Measurements from ENCODE around the gene GTF2H3.
"Not testable (repeated sequence)": the region's sequence is repeated elsewhere in the genome, so short reads cannot be mapped to it uniquely, and the experiment has no call there.

The GTF2H3 gene

DNA sequence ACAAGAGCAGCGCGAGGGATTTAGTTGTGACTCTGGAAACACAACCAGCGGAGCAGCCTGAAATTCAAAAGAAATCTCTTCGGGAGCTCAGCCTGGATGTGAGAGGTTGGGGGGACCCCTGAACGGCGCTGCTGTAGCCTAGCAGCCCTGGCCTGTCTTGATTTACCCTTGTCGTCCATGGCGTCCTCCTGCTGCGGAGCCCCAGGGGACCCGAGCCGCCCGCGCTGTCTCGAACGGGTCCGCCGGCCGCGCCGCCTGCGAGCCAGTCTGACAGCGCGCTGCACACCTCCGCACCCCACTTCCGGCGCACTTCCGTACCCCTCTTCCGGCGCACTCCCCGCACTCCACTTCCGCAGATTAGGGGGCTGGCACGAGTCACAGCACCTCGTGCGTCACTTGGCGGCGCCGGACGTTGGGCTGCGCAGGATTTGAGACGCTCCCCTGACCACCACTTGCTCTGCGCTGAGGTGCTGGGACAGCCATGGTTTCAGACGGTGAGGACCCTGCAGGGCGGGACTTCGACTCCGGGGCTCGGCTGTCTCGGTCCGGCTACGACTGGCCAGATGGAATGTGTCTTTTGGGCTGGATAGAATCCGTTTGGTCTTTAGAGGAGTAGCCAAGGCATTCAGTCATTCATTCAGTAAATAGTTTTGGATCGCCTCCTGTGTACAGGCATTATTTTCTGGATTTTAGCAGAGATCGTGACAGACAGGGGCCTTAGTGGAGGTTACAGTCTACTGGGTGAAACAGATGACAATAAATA is at the start of gene GTF2H3, which contains the start of gene EIF2B1:
GTF2H3 (plus strand) TSS at position 451 of the 763 bp plus-strand sequence; CDS start at position 482, 31 bp downstream.
EIF2B1 (minus strand) TSS at position 308 of the 763 bp plus-strand sequence; CDS start at position 179, 129 bp downstream.
- Histone ChIP-seq H3K4me1 (ENCODE audit: insufficient read depth, low read length) (peaks cover 5% of the 10 kb centered on the region; the same call in 1 of the 2 replicates), H3K36me3 (ENCODE audit: insufficient read depth, low read length) (peaks cover 23% of the 10 kb centered on the region), H3K9ac (ENCODE audit: low read depth, low read length) (peak within 1 kb of the TSS; percentile 96), H3K9me3 (ENCODE audit: control insufficient read depth, insufficient read depth, low read length) (no peaks in the 10 kb centered on the region)

DNA sequence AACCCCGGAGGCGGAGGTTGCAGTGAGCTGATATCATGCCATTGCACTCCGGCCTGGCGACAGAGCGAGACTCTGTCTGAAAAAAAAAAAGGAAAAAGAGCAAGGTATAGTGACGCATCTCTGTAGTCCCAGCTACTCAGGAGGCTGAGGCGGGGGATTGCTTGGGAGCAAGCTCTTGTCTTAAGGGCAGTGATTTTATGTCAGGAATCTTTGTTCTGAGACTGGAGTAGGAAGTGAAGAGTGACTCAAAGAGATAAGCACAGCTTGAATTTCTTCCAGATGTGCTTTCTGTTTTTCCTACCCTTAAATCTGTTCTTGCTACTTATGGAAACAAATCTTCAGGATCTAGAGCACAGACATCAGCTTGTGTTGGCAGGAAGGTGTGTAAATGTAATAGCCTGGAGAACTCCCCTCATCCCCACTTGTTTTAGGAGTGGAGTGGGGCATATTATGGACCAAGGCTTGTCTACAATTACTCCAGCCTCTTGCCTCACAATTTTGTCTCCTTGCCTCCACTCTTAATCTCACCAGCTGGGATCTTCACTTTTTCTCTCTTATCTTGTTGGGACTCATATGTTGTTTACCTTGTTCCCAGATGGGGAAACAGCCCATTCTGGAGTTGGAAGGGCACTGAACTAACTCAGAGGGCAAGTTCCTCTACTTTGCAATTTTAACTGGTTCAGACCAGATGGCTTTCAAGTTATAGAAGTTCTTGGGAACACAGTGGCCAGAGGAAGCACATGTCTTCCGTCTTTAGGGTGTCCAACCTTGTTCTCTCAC is 41.7 kb upstream of the GTF2H3 start:
- Histone ChIP-seq H3K9ac (ENCODE audit: low read depth, low read length) (no peak overlapping the region), H3K9me3 (ENCODE audit: control insufficient read depth, insufficient read depth, low read length) (no peaks in the 10 kb centered on the region), H3K36me3 (ENCODE audit: insufficient read depth, low read length) (peaks cover 35% of the 10 kb centered on the region), H3K4me1 (ENCODE audit: insufficient read depth, low read length) (no peaks in the 10 kb centered on the region)

DNA sequence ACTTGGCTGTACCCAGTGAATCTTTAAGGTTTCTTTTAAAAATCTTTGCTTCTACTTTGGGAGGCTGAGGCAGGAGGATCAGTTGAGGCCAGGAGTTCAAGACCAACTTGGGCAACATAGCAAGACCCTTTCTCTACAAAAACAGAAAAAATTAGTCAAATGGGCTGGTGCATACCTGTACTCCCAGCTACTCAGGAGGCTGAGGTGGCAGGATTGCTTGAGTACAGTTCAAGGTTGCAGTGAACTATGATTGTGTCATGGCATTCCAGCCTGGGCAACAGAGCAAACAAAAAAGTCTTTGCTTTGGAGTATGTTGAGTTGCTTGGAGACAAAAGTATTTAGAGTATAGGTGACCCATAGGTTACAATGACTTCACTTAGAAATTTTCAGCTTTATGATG is 37.9 kb upstream of the GTF2H3 start:
- H3K9ac ChIP-seq (ENCODE audit: low read depth, low read length): no peak overlapping the region
- H3K9me3 ChIP-seq (ENCODE audit: control insufficient read depth, insufficient read depth, low read length): no peaks in the 10 kb centered on the region
- no peaks in the 10 kb centered on the region for H3K4me1 ChIP-seq (ENCODE audit: insufficient read depth, low read length)
- peaks cover 13% of the 10 kb centered on the region for H3K36me3 ChIP-seq (ENCODE audit: insufficient read depth, low read length)

DNA sequence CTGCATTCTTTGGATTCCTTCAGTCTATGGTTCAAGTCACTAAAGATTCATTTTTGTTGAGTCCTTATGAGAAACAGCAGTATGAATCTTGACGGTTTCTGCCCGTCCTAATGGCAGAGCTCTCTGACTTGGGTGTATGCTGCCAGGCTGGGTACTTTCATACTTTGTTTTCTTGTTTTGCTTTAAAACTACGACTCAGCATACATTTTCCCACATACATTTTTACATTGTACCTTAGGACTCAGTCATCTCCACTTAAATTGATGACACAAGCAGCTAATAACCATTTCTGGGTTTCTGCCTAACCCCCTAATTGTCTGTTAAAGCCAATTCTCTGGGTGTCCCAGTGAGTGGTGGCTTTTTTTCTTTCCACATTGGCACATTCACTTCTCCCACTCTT is 36.5 kb upstream of the GTF2H3 start:
- no peaks in the 10 kb centered on the region for H3K4me1 ChIP-seq (ENCODE audit: insufficient read depth, low read length)
- H3K9me3 ChIP-seq (ENCODE audit: control insufficient read depth, insufficient read depth, low read length): no peaks in the 10 kb centered on the region
- peaks cover 10% of the 10 kb centered on the region for H3K36me3 ChIP-seq (ENCODE audit: insufficient read depth, low read length)
- no peak overlapping the region for H3K9ac ChIP-seq (ENCODE audit: low read depth, low read length)

DNA sequence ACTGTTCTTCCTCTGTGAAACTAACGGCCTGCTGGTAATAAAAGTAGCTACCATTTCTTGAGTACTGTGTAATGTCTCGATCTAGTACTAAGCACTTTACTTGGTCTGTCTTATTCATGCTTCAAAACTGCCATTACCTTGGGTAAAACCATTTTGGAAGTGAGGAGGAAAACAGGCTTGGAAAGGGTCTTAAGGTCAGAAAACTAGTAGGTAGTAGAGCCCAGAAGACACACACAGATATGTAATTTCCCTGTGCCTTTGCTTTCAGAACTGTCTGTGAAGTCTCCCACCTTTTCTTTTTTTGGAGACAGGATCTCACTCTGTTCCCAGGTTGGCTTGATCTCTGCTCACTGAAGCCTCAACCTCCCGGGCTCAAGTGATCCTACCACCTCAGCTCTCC is 35.1 kb upstream of the GTF2H3 start:
- peaks cover 7% of the 10 kb centered on the region for H3K36me3 ChIP-seq (ENCODE audit: insufficient read depth, low read length)
- H3K4me1 ChIP-seq (ENCODE audit: insufficient read depth, low read length): no peaks in the 10 kb centered on the region; the same call in 1 of the 2 replicates
- no peaks in the 10 kb centered on the region for H3K9me3 ChIP-seq (ENCODE audit: control insufficient read depth, insufficient read depth, low read length)
- H3K9ac ChIP-seq (ENCODE audit: low read depth, low read length): no peak overlapping the region

DNA sequence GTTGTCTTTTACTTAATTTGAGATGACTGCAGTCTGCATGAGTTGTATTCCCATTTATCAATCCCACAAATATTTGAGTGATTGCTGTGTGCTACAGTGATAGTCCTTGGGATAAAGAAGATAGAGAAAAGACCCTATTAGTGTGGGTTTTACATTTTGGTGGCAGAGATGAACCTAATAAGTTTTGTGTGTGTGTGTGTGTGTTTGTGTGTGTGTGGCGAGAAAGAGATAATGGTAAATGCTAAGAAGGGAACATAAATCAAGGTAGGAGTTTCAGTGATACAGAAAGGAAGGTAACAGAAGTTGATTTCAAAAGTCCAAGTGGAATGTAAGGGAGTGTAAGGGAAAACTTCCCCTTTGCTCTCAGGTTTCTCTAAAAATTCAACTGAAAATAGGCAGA is 34.3 kb upstream of the GTF2H3 start:
- H3K36me3 ChIP-seq (ENCODE audit: insufficient read depth, low read length): peaks cover 9% of the 10 kb centered on the region
- no peak overlapping the region for H3K9ac ChIP-seq (ENCODE audit: low read depth, low read length)
- no peaks in the 10 kb centered on the region; the same call in 1 of the 2 replicates for H3K4me1 ChIP-seq (ENCODE audit: insufficient read depth, low read length)
- H3K9me3 ChIP-seq (ENCODE audit: control insufficient read depth, insufficient read depth, low read length): no peaks in the 10 kb centered on the region

DNA sequence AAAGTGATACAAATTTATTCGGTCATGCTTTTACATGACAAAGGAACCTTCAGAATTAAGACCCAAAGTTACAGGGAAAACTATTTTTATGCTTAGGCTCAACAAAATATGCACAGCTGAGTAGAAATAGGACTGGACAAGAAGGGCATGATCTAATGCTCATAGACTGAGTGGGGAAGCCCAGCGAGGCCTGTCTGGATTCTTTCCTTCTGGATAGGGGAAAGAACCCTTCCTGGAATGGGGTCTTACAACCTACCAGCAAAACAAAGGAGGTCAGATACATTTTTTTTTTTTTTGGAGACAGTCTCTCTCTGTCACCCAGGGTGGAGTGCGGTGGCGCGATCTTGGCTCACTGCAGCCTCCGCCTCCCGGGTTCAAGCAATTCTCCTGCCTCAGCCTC is 33.9 kb upstream of the GTF2H3 start:
- peaks cover 9% of the 10 kb centered on the region for H3K36me3 ChIP-seq (ENCODE audit: insufficient read depth, low read length)
- H3K9me3 ChIP-seq (ENCODE audit: control insufficient read depth, insufficient read depth, low read length): no peaks in the 10 kb centered on the region
- H3K4me1 ChIP-seq (ENCODE audit: insufficient read depth, low read length): no peaks in the 10 kb centered on the region; the same call in 1 of the 2 replicates
- H3K9ac ChIP-seq (ENCODE audit: low read depth, low read length): no peak overlapping the region

DNA sequence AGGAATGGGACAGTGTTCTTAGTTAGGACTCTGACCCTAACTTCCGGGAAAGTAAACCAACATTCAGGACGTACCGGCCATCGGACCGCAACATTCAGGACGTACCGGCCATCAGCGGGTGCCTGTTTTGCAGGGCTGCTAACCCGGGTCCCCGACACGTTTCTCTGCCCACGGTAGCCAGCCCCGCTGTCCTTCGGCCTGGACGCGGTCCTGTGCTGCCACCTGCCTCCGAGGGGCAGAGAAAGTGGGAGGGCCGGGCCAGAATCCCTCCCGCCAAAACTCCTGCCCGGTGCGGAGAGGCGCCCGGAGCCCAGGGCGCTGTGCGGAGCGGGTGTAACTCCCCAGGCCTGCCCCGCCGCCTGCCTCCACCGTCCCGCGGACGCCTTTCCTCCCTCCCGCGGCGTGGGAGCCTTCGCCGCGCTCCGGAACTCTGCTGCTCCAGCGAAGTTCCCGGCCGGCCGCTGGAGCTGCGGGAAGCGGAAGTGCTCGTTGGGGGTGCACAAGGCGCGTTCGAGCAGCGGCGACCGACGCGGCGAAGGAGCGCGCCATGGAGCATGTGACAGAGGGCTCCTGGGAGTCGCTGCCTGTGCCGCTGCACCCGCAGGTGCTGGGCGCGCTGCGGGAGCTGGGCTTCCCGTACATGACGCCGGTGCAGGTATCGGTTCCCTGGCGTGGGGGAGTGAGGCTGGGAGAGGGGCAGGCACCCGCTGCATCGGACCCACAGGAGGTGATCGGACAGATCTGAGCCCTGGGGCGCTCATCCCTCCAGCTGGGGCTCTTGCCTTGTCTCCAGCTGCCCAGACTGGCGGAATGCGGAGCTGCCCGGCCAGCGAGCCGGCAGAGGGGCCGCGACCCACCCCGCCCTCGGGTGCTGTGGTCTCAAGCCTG is 31.8 kb upstream of the GTF2H3 start, which contains the start of gene DDX55:
DDX55 (plus strand) TSS at position 498 of the 888 bp plus-strand sequence; CDS start at position 548, 50 bp downstream.
- Histone ChIP-seq H3K4me1 (ENCODE audit: insufficient read depth, low read length) (no peaks in the 10 kb centered on the region; the same call in 1 of the 2 replicates), H3K36me3 (ENCODE audit: insufficient read depth, low read length) (peaks cover 13% of the 10 kb centered on the region), H3K9ac (ENCODE audit: low read depth, low read length) (peak within 1 kb of the TSS; percentile 84), H3K9me3 (ENCODE audit: control insufficient read depth, insufficient read depth, low read length) (no peaks in the 10 kb centered on the region)

DNA sequence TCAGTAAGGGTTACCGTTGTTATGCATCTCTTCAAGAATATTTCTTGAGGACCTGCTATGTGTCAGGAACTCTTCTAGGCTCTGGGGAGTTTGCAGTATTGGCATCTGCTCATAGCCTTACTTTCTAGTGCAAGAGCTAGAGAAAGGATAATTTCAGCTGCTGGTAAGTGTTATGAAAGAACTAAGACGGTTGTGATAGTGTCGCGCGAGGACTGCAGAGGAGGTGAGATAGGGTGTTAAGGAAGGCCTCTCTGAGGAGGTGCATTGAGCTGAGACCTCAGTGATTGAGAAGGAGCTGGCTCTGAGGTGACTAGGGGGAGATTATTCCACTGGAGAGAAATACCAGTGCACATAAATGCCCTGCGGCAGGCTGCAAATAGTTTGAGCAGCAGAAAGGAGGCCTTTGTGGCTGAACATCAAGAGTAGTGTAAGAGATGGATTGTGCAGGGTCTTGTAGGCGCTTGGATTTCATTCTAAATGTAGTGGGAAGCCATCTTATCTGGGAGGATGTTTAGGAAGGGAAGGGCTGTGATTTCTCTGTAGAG is 30.9 kb upstream of the GTF2H3 start:
- Histone ChIP-seq H3K4me1 (ENCODE audit: insufficient read depth, low read length) (no peaks in the 10 kb centered on the region; the same call in 1 of the 2 replicates), H3K36me3 (ENCODE audit: insufficient read depth, low read length) (peaks cover 19% of the 10 kb centered on the region), H3K9ac (ENCODE audit: low read depth, low read length) (peak overlapping the region; percentile 84), H3K9me3 (ENCODE audit: control insufficient read depth, insufficient read depth, low read length) (no peaks in the 10 kb centered on the region)

DNA sequence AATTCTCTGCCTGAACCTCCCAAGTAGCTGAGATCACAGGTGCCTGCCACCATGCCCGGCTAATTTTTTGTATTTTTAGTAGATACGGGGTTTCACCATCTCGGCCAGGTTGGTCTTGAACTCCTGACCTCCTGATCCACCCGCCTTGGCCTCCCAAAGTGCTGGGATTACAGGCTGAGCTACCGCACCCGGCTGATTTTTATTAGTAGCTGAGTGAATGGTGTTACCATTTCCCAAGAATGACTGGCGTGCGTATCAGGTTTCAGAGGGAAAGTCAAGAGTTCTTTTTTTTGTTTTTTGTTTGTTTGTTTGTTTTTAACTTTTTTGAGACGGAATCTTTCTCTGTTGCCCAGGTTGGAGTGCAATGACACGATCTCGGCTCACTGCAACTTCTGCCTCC is 30.1 kb upstream of the GTF2H3 start:
- H3K4me1 ChIP-seq (ENCODE audit: insufficient read depth, low read length); H3K9ac ChIP-seq (ENCODE audit: low read depth, low read length); H3K9me3 ChIP-seq (ENCODE audit: control insufficient read depth, insufficient read depth, low read length): not testable (repeated sequence)
- H3K36me3 ChIP-seq (ENCODE audit: insufficient read depth, low read length): peaks cover 27% of the 10 kb centered on the region

DNA sequence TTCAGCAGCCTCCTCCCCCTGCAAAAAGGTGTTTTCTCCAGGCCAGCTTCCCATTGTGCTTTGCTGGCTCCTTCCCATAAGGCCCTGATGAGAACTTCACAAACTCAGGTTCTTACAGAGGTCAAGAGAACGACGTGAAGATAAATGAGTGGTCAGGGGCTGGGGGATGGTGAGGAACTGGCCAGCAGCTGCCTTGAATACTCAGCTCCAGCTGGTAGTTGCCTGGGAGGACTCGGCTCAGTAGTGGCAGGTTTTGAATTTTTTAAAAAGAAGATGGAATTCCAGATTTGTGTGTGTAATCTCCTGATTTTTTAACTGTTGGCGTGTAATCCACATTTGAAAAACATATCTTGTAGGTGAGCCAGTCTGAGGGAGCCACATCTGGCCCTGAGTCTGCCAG is 25.9 kb upstream of the GTF2H3 start:
- Histone ChIP-seq H3K9ac (ENCODE audit: low read depth, low read length) (no peak overlapping the region), H3K36me3 (ENCODE audit: insufficient read depth, low read length) (peaks cover 62% of the 10 kb centered on the region), H3K4me1 (ENCODE audit: insufficient read depth, low read length) (no peaks in the 10 kb centered on the region; the same call in 1 of the 2 replicates), H3K9me3 (ENCODE audit: control insufficient read depth, insufficient read depth, low read length) (no peaks in the 10 kb centered on the region)

DNA sequence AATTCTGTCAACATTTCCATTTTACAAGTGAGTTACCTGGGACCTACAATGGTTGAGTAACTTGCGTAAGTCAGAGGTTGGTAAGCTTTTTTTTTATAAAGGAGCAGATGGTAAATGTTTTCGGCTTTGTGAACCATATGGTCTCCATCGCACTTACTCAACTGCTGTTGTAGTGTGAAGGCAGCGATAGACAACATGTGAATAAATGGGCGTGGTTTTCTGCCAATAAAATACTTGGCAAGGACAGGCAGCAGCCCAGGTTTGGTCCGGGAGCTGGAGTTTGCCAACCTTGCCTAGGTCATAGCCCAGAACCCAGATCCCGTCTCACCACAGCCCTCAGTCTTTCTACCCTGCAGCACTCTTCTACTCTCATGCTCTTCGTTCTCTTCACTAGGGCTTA is 25.4 kb upstream of the GTF2H3 start:
- H3K9ac ChIP-seq (ENCODE audit: low read depth, low read length): no peak overlapping the region
- H3K9me3 ChIP-seq (ENCODE audit: control insufficient read depth, insufficient read depth, low read length): no peaks in the 10 kb centered on the region
- H3K4me1 ChIP-seq (ENCODE audit: insufficient read depth, low read length): no peaks in the 10 kb centered on the region
- peaks cover 66% of the 10 kb centered on the region for H3K36me3 ChIP-seq (ENCODE audit: insufficient read depth, low read length)

DNA sequence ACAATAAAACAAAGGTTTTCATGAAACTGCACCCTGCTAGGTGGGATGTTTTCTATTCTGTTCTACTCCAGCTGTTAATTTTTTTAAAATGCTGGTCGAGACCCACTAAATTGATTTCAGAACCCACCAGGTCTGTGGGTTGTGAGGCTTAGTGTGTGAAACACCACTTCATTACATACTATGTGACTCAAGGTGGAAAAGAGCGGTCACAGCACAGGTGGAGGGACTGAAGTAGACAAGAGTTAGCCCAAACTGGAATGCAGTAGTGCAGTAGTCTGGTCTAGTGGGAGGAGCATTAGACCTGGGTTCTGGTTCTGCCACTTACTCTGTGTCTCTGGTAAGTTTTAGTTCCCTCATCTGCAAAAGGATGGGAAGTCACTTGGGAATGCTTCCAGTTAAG is 19.5 kb upstream of the GTF2H3 start:
- H3K9ac ChIP-seq (ENCODE audit: low read depth, low read length): no peak overlapping the region
- H3K4me1 ChIP-seq (ENCODE audit: insufficient read depth, low read length): no peaks in the 10 kb centered on the region
- peaks cover 72% of the 10 kb centered on the region for H3K36me3 ChIP-seq (ENCODE audit: insufficient read depth, low read length)
- H3K9me3 ChIP-seq (ENCODE audit: control insufficient read depth, insufficient read depth, low read length): no peaks in the 10 kb centered on the region

DNA sequence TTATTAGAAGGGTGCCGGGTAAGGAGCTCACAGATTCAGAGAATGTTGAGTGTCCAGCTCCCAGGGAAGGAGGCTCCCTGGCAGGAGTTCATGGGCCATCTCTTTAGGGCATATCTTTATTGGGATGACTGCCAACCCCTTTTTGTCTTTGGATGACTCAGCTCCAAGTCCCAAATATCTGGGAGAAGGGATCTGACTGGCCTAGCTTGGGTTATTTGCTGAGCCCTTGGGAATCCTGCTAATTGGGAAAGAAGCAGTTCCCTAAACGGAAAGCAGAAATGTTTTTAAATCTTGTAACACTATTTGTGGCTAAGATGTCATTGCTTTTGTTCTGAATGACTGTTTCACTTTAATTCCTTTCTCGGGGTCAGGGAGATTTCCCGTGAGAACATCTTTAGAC is 19.1 kb upstream of the GTF2H3 start:
- Histone ChIP-seq H3K9me3 (ENCODE audit: control insufficient read depth, insufficient read depth, low read length) (no peaks in the 10 kb centered on the region), H3K36me3 (ENCODE audit: insufficient read depth, low read length) (peaks cover 70% of the 10 kb centered on the region), H3K4me1 (ENCODE audit: insufficient read depth, low read length) (no peaks in the 10 kb centered on the region), H3K9ac (ENCODE audit: low read depth, low read length) (no peak overlapping the region)
